Measurements from ENCODE around the gene SH3GLB2.

SH3GLB2 gene

DNA sequence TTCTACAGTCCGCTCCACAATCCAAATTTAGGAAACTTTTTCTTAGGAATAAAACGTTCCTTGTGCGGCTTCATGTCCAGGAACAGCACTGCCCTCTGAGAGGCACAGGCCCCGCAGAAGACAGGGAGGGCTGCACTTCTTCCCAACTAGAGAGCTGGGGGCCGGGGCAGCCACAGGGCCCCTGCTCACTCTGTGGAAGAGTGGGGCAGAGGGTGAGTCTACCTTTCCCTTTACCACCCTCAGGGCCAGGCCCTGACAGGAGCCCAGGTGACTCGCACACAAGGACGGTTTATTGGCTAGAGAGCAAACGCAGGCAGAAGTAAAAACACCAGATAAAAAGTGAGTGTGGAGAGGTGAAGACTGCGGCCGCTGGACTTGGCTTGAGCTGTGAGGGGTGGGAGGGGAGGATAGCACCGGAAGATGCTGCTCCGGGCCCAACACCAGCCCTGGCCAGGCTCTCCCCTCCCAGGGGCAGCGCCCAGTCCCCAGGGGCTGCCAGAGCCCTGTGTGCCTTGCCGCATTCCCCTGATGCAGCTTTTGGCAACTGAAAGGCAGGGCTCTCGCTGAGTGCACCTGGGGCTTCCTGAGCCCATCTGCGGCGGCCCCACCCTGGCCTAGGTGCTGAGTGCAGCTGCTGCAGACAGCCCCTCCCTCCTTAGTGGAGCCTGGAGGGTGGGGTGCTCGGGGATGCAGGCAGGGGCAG lies 20.2 kb downstream of the SH3GLB2 start:
- TF ChIP-seq TAF1 (IDR thresholded peaks at IDR 0.05; ENCODE audit: borderline replicate concordance, insufficient read depth, low read length) (no peak), FOXP2 (optimal IDR thresholded peaks at IDR 0.05; ENCODE audit: borderline replicate concordance, extremely low read depth, extremely low read length, insufficient read depth) (no peak), POLR2AphosphoS5 (IDR thresholded peaks at IDR 0.05; ENCODE audit: low read depth, low read length) (no peak)
- TF ChIP-seq, protein P1, sequence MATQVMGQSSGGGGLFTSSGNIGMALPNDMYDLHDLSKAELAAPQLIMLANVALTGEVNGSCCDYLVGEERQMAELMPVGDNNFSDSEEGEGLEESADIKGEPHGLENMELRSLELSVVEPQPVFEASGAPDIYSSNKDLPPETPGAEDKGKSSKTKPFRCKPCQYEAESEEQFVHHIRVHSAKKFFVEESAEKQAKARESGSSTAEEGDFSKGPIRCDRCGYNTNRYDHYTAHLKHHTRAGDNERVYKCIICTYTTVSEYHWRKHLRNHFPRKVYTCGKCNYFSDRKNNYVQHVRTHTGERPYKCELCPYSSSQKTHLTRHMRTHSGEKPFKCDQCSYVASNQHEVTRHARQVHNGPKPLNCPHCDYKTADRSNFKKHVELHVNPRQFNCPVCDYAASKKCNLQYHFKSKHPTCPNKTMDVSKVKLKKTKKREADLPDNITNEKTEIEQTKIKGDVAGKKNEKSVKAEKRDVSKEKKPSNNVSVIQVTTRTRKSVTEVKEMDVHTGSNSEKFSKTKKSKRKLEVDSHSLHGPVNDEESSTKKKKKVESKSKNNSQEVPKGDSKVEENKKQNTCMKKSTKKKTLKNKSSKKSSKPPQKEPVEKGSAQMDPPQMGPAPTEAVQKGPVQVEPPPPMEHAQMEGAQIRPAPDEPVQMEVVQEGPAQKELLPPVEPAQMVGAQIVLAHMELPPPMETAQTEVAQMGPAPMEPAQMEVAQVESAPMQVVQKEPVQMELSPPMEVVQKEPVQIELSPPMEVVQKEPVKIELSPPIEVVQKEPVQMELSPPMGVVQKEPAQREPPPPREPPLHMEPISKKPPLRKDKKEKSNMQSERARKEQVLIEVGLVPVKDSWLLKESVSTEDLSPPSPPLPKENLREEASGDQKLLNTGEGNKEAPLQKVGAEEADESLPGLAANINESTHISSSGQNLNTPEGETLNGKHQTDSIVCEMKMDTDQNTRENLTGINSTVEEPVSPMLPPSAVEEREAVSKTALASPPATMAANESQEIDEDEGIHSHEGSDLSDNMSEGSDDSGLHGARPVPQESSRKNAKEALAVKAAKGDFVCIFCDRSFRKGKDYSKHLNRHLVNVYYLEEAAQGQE (IDR thresholded peaks at IDR 0.05; ENCODE audit: insufficient read depth in 1 of 2, low read depth in 2 of 2, low read length in 2 of 2), result no peak

DNA sequence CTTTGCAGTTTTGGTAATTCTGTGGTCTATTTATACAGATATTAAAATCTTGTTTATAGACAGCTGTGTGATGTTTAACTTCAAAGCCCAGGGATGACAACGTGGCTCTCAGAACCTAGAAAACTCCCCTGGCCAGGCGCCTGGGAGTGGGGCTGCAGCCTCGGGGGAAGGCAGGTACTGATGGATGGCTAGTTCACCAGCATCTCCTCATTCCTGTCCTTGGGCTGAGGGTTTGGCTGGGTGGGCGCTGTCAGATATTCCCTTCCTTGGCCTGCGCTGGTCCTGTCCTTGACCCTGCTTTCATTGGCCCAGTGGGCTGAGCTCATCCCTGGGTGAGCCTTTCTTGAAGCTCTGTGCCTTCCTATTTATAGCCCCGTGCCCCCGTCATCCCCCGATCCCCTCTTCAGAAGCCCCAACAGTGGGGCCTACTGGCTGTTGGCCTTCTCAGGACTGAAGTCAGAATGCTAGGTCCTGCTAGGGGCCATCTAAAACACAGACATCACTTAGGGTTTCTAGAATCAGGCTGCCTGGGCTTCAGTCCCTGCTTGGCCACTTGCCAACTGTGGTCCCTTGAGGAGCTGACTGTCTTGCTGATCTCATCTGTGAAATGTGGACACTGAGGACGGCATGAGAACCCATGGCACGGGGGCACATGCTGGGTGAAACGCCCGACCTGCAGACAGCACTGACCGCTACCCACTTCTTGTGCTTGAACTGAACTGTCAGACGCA lies 20.9 kb downstream of the SH3GLB2 start:
- no peak for TF ChIP-seq SIN3A (IDR thresholded peaks at IDR 0.05; ENCODE audit: borderline replicate concordance, insufficient read depth, low read length)
- no peak for TF ChIP-seq TAF1 (IDR thresholded peaks at IDR 0.05; ENCODE audit: borderline replicate concordance, insufficient read depth, low read length)
- TF ChIP-seq, protein P1 (IDR thresholded peaks at IDR 0.05; ENCODE audit: insufficient read depth in 1 of 2, low read depth in 2 of 2, low read length in 2 of 2), result no peak
- TF ChIP-seq POLR2AphosphoS5 (IDR thresholded peaks at IDR 0.05; ENCODE audit: low read depth, low read length), result no peak
- TF ChIP-seq FOXP2 (optimal IDR thresholded peaks at IDR 0.05; ENCODE audit: borderline replicate concordance, extremely low read depth, extremely low read length, insufficient read depth), result no peak

DNA sequence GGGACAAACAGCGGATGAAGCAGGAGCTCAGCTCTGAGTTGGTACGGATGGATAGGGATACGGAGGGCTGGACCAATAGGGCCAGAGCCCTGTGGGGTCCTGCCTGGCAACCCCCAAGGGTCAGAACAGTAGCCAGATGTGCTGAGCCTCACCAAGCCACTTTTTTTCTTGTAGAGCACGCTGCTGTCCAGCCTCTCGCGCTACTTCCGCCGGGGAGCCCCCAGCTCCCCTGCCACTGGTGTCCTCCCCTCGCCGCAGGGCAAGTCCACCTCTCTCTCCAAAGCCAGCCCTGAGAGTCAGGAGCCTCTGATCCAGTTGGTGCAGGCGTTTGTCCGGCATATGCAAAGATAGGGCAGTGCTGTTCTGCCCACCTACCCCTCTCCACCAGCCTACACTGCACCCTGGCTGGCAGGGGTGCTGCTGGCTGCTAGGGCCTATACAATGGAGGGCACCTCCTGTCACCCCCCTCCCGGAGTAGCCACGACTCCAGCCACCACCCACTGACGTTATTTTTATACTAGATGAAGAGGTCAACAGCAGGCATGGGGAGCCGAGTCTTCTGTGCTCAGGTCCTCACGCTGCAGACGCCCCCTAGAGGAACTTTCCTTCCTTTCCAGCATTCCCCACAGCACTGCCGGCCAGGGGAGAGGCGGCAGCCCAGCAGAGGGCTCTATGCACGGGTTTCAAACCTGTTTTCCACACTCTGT lies 21.6 kb downstream of the SH3GLB2 start:
- TF ChIP-seq FOXP2 (optimal IDR thresholded peaks at IDR 0.05; ENCODE audit: borderline replicate concordance, extremely low read depth, extremely low read length, insufficient read depth) (no peak), TAF1 (IDR thresholded peaks at IDR 0.05; ENCODE audit: borderline replicate concordance, insufficient read depth, low read length) (no peak), SIN3A (IDR thresholded peaks at IDR 0.05; ENCODE audit: borderline replicate concordance, insufficient read depth, low read length) (no peak)
- TF ChIP-seq, protein P1 (IDR thresholded peaks at IDR 0.05; ENCODE audit: insufficient read depth in 1 of 2, low read depth in 2 of 2, low read length in 2 of 2), result no peak

DNA sequence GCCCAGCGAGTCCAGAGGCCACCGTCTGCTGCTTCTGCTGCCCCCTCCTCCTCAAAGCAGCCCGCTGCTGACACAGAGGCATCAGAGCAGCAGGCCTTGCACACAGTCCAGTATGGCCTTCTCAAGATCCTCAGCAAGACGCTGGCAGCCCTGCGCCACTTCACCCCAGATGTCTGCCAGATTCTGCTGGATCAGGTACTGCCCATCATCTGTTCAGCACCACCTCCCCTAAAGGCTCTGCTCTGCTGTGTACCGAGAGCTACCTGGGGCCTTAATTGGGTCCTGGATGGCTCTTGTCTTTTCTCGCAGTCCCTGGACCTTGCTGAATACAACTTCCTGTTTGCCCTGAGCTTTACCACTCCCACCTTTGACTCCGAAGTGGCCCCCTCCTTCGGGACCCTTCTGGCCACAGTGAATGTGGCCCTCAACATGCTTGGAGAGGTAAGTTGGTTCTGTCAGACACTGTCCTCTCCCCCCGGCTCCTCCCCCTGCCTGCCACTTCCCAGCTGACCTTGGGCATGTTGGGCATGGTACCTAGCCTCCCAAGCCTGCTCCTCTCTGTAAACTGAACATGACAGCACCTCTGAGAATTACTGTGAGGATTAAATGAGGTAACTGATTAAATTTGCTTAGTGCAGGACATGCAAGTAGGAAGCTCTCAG lies 22.7 kb downstream of the SH3GLB2 start:
- TF ChIP-seq FOXP2 (optimal IDR thresholded peaks at IDR 0.05; ENCODE audit: borderline replicate concordance, extremely low read depth, extremely low read length, insufficient read depth) (no peak), POLR2AphosphoS5 (IDR thresholded peaks at IDR 0.05; ENCODE audit: low read depth, low read length) (no peak), SIN3A (IDR thresholded peaks at IDR 0.05; ENCODE audit: borderline replicate concordance, insufficient read depth, low read length) (no peak), TAF1 (IDR thresholded peaks at IDR 0.05; ENCODE audit: borderline replicate concordance, insufficient read depth, low read length) (no peak)
- TF ChIP-seq, protein P1 (IDR thresholded peaks at IDR 0.05; ENCODE audit: insufficient read depth in 1 of 2, low read depth in 2 of 2, low read length in 2 of 2), result no peak

Measured in PFSK-1 (cell line).